ENCODE measurements around the gene DIAPH1.

DIAPH1 gene

GRCh38 chr5:141483902-141484301 lies 134.9 kb downstream of the DIAPH1 start:
- peaks cover 9% of the 10 kb centered on the region for H3K27me3 Mint-ChIP-seq (ENCODE audit: low read depth, poor library complexity)
- H3K27ac Mint-ChIP-seq, result peak overlapping the region; percentile 36
- peak overlapping the region; percentile 89 for H3K4me3 Mint-ChIP-seq
- peaks cover 73% of the 10 kb centered on the region for H3K36me3 Mint-ChIP-seq (ENCODE audit: low read depth)
- peaks cover 82% of the 10 kb centered on the region for H3K4me1 Mint-ChIP-seq
- peaks cover 51% of the 10 kb centered on the region for H3K9me3 Mint-ChIP-seq
- no peak for TF ChIP-seq CTCF (IDR thresholded peaks at IDR 0.05)
- DNase-seq, result no peak

- H3K27ac Mint-ChIP-seq, result no peak overlapping the region
- H3K27me3 Mint-ChIP-seq (ENCODE audit: low read depth, poor library complexity), result peaks cover 3% of the 10 kb centered on the region
- peak overlapping the region; percentile 39 for H3K4me3 Mint-ChIP-seq
- H3K36me3 Mint-ChIP-seq (ENCODE audit: low read depth), result peaks cover 73% of the 10 kb centered on the region
- no peak for TF ChIP-seq CTCF (IDR thresholded peaks at IDR 0.05)
- DNase-seq, result no peak
- peaks cover 56% of the 10 kb centered on the region for H3K9me3 Mint-ChIP-seq
- H3K4me1 Mint-ChIP-seq, result peaks cover 79% of the 10 kb centered on the region
Measured at GRCh38 chr5:141479776-141480175, 139.0 kb downstream of the DIAPH1 start.

- H3K27me3 Mint-ChIP-seq (ENCODE audit: low read depth, poor library complexity), result peaks cover 3% of the 10 kb centered on the region
- no peak for TF ChIP-seq CTCF (IDR thresholded peaks at IDR 0.05)
- H3K9me3 Mint-ChIP-seq, result peaks cover 55% of the 10 kb centered on the region
- H3K4me3 Mint-ChIP-seq, result peak overlapping the region; percentile 62
- peaks cover 66% of the 10 kb centered on the region for H3K4me1 Mint-ChIP-seq
- H3K36me3 Mint-ChIP-seq (ENCODE audit: low read depth), result peaks cover 83% of the 10 kb centered on the region
- H3K27ac Mint-ChIP-seq, result no peak overlapping the region
- DNase-seq, result no peak
Measured at GRCh38 chr5:141478321-141478945, 140.4 kb downstream of the DIAPH1 start.

GRCh38 chr5:141477815-141478214 lies 141.0 kb downstream of the DIAPH1 start:
- no peak for TF ChIP-seq CTCF (IDR thresholded peaks at IDR 0.05)
- Mint-ChIP-seq H3K27me3 (ENCODE audit: low read depth, poor library complexity) (peaks cover 3% of the 10 kb centered on the region), H3K27ac (no peak overlapping the region), H3K36me3 (ENCODE audit: low read depth) (peaks cover 84% of the 10 kb centered on the region), H3K9me3 (peaks cover 55% of the 10 kb centered on the region), H3K4me1 (peaks cover 59% of the 10 kb centered on the region), H3K4me3 (peak overlapping the region; percentile 62)
- DNase-seq, result no peak

GRCh38 chr5:141477044-141477575 lies 141.7 kb downstream of the DIAPH1 start:
- Mint-ChIP-seq H3K36me3 (ENCODE audit: low read depth) (peaks cover 79% of the 10 kb centered on the region), H3K9me3 (peaks cover 55% of the 10 kb centered on the region), H3K27me3 (ENCODE audit: low read depth, poor library complexity) (peaks cover 3% of the 10 kb centered on the region), H3K4me3 (peak overlapping the region; percentile 94), H3K27ac (no peak overlapping the region), H3K4me1 (peaks cover 52% of the 10 kb centered on the region)
- TF ChIP-seq CTCF (IDR thresholded peaks at IDR 0.05), result no peak
- no peak for DNase-seq

Measured in nephron progenitor cell (in vitro differentiated cells).